Measurements from ENCODE around the gene CLRN3.

The CLRN3 gene

DNA sequence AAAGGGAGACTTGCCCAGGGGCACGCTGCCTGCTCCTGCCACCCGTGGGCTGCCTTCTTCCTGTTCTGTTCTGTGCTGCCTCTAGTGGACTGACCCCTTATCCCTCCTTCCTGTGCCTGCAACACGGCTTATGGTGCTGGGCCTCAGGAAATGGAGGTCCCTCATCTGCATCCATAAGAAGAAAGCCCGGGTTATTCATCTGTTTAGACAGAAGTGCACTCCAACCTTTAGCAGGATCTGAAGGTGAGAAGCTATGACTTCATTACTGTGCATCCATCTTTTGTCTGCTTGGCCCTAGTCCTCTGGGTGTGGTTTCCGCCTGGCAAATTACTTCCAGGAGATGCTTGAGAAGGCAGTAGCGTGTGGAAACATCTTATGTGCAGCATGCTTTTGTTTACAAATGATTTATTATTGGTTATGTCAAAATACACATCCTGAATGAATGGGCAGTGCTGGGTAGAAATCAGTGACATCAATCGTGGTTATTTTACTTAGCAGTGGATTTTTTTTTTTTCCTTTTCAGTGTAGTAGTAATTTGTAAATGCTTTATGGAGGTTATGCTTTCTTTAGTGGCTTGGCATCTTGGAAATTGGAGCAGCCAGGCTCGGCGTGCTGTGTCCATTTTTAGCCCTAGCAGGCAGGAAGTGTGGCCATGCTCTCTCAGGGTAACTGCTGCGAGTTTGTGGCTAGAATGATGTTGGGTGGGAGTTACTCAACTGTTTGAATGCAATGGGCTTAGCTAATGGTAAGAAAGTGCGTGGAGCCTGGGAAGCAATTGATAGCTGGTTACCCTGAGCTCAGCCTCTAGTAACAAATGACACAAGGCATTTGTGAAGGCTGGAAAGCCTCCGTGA lies 26.9 kb upstream of the CLRN3 start:
- DNase-seq (ENCODE audit: low spot score) = no peak

DNA sequence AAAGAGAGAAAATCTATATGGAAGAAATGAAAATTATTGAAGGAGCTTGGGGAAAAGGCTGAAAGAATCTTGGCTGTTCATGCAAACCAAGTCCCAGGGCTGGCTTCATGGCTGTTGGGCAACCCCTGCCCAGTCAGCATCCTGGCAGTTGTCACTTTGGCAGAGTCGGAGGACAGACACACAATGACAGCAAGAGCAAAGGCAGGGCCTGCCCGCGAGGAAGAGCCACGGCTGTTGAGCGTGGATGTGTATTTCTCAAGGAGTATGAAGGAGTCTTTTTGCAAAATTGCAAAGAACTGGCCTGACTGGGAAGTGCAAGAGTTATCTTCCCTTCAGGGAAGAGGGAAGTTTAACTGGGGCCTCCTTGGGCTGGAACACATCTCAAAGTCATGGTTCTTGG lies 25.8 kb upstream of the CLRN3 start:
- DNase-seq (ENCODE audit: low spot score) = no peak

DNA sequence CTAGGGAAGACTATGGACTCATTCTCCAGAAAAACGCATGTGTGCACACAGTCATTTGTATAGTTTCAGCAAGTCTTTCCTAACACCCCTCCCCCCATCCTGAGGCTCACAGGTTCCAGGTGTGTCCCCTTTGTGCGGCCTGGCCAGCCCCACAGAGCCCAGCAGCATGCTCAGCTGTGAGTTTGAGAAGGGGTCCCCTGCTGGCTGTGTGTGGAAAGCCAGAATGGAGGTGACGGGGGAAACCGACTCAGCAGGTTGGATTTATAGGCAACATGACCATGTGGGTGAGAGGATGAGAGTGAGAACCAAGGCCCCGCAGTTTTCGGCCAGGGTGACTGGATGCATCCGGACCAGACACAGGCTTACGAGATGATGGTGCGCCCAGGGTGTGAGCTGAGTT lies 24.1 kb upstream of the CLRN3 start:
- DNase-seq (ENCODE audit: low spot score) = no peak

DNA sequence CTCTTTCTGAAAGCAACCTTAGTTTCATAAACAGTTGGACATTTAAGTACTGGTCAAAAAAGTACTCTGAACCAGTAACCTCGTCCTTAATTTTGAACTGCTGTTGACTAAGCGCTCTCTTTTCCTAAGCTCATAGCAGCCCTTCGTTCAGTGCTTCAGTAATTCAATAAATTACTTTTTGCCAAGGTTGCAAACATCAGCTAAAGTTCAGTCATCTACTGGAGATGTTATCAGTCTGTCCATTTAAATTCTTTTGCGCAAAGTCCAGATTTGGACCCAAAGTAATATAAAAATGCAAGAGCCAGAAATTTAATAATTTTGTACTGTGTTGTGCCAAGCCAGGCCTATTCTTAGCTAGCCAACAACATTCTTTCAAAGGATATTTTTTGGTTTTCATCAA lies 22.6 kb upstream of the CLRN3 start:
- no peak for DNase-seq (ENCODE audit: low spot score)

DNA sequence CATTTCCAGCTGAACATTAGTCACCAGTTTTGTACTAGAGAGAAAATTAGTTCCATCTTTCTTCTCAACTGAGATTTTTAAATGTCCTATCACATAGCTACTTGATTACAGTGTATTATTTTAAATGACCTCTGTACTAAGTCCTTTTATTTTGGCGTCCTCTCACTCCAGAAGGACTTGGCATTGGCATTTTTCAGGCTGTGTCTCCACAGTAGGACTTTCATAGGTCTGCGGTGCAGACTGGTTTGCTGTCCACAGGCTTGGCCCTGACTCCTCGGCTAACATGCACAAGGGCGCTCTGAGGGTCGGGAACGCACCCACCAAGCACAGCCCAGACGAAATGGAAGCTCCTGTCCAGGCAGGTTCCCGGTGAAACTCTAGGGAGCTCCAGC lies 20.6 kb upstream of the CLRN3 start:
- DNase-seq (ENCODE audit: low spot score) = no peak

DNA sequence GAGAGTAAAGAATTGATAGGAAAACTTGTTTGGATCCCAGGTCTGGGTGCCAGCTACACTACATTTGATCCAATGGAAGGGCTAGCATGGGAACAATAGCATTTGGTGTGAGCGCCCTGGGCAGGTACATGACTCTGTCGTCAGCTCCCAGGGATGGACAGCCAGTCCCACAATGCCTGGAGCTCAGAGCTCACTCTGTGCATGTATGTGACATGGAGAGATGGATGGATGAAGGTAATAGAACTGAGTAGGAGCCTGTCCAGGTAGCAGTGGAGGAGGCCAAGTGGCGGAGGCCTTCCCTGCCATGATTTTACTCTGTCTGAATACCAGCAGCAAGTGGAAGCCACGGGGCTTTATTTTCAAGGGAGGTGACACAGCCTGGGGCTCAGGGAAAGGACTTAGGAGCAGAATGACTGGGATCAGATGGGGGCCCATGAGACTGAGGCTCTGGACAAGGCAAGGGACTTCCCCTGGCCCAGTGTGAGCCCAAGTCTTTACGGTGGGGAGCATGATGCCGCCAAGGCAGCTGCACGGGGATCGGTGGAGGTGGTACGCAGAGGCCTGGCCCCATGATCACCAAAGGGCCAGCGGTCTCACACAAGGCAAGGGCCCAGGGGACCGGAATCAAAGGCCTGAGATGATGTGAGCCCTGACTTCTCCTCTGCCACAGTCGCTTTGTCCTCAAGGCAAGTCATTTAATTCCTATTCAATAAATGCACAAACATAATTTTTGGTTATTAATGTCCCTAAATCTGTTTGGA lies 20.0 kb upstream of the CLRN3 start:
- no peak for DNase-seq (ENCODE audit: low spot score)

DNA sequence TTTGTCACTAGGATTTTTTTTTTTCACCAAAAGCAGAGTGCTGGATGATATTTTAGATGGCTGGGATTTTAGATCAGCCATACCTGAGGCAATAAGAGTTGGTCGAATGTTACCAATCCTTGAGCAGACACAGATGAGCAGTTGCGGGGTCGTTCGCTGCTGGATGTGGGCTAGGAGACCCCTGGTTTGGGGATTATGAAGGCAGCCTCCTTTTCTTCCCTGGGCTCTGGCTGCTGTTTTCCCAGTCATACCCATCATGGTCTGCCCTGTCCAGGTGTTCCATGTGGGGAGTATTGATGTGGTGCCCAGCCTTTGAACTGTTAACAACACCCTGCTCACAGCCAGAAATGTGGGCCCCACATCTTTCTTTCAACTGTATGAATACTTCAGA lies 19.1 kb upstream of the CLRN3 start:
- no peak for DNase-seq (ENCODE audit: low spot score)

DNA sequence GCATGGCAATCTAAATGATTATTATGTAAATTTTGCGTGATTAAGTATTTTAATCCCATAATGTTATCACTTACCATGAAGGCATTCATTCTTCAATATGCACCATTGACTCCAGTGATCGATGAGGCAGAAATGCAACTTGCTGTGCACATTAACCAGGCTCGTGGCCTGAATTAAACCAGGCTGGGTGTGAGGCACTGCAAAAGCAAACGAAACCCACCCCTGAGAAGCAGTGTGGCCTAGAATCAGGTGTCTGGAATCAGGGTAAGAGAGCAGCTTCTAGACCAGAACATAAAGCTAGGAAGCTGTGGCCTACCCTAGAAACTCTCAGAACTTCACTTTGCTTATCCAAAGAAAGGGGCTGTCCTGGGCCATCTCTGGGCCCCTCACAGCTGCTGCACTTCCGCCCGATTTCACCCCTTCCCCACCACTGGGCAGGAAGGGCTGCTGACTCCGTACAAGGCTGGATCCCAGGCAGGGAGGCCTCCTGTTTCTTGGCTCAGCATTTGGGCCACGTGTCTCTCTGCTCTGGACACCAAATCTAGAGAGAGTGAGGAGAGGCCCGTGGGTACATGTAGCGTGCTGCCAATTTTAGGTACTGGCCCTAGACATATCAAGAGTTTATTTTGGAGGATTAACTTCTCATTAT lies 18.6 kb upstream of the CLRN3 start:
- DNase-seq (ENCODE audit: low spot score) = no peak

DNA sequence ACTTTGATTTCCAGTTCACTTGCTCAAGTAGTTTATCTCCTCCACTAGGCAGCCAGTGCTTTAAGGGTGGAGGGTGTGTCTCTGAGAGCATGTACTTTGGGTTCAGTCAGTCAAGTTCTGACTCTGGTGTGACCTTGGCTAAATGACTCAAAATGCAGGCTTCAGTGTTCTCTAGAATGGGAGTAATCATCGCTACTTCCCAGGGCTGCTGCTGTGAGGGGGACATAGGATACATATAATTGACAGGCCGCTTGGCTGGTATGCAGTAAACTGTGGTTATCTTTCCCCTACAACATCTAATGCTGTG lies 17.7 kb upstream of the CLRN3 start:
- no peak for DNase-seq (ENCODE audit: low spot score)

DNA sequence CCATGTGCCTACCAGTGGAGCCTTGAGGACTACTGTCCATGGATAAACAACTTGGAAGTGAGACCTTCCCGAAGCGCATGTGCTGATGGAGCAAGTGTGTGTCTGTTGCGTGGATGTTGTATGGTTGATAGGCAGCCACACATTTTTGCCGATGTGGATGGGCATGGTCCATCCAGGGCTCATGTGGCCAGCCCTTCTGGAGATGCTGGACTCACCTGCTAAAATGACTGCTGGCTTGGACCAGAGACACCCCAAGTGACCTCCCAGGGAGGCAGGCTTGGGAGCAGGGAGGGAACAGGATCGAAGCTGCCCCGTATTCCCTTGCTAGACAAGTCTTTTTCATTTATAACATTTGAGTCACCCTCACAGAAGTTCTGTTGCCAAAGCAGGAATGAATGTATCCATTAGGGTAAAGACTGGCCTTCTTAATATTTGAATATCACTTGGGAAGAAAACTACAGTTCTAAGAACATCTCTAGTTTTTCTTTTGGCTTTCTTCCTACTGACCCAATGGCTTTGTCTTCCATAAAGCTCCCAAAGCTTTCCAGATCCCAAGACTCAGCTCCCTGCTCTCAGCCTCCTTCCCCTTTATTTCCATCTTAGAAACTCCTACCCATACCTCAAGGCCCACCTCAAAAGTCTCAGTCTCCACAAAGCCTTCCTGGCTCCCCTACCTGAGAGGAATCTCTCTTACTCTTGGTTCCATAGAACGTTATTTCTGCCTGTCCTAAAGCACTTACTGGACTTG lies 17.1 kb upstream of the CLRN3 start:
- no peak for DNase-seq (ENCODE audit: low spot score)

DNA sequence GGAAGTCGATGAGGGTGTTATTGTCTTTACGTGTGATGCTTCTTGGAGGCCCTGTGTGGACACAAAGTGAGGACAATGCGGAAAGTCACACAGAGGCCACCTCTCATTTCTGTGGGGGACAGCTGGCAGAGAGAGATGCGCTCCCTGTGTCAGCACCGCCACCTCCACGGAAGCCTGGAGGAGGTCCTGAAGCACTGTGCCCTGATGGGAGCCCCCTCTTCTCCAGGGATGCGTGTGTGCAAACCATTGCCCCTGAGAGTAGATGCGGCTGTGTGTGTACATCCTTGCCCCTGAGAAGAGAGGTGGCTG lies 16.2 kb upstream of the CLRN3 start:
- no peak for DNase-seq (ENCODE audit: low spot score)

DNA sequence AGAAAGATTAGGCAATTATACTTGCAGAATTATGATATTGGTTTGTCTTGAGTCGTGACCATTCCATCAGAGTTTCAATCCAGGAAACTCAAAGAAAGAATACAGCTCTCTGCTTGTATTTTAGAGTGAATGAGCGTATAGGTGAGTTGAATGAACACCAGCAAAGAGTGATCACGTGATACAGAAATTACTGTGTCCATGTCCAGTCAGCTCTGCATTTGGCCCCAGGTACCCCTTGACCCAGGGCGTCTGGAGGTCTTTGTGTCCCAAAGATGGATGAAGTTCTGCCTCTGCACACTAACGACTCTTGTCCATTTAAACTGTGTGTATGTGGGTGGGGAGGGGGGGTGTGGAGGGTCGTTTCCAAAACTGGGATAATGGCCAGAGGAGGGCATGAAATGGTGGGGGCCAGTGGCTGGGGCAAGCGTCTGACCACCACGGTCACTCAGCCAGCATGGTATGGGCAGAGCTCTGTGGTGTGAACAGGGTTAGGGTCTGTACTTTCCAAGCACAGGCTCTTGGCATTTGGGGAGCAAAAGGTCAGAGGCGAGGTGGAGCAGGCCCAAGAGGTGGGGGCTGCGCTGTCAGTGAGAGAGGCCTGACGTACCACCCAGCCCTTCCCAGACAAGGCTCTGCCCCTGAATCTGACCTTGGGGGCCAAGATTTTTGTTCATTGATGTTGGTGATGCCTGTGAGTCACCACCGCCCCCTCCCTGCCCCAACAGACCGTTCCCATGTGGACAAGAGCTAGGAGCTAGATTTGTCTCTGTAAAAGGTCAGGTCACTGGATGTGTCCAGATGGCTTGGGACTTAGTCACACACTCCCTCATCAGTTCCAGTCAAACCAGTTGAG lies 15.6 kb upstream of the CLRN3 start:
- DNase-seq (ENCODE audit: low spot score) = no peak

DNA sequence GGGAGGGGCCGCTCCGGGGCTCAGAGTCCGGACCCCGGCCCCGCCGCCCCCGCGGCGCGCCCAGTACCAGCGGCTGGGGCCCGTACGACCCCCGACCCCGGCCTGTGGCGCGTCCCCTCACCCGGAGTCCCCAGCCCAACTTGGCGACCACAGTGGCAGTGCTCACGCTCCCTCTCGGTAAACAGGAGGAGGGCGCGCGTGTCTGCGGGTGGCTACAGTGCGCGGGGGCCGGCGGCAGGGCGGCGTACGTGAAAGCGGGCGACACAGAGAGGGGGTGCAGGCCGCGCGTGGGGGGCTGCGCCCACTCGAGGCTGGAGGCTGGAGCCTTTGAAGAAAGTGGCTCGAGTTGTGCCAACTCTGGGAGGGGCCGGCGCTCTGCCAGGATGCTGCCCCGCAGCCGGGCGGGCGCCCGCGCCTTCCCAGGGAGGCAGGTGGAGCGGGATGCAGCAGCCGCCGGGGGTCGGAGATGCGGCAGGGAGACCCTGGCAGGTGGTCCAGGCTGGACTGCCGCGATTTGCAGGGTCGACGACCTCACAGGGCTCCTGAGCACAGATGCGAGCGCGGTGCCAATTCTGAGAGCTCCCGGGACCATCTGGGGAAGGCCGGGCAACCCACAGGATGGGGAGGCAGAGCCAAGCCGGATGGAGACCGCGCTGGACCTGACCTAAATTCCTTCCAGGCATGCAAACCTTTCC lies 14.8 kb upstream of the CLRN3 start:
- DNase-seq (ENCODE audit: low spot score) = no peak

DNA sequence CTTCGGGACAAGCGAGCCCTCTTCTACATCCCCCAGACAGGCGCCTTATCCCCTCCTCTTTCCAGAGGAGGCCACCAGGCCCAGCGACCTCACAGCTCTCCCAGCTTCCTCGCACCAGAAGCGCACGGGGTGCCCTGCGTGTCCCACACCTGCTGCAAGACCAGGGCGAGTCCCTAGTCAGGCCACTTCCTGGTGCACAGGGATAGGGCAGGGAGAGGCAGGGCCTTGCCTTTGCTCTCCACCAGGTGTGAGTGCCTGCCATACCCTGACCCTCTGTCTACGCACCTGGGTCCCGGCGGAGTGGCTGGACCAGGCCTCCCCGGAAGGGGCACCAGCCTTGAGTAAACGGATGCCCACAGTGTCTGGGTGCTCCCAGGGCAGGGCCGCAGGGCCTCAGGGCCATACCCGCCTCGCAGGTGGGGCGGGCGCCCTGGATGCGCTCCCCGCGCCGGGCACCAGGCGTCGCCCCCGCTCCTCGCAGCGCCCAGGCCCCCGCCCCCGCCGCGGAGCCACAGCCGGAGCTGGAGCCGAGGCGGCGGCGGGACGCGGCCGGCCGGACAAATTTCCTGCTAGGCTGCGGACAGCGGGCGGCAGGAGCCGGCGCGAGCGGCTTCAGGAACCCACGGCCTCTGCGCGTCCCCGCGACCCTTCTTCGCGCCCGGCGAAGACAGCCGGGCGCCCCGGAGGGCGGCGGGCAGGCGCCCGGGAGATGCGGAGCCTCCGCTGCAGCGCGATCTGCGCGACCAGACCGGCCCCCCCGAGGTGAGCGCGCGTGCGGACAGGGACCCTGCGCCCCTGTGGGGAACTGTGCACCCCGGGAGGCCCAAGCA lies 14.0 kb upstream of the CLRN3 start, which contains the start of gene PTPRE:
Gene PTPRE, plus strand, starts transcription at position 556 of the 830 bp plus-strand sequence. CDS start 133,779 bp downstream, outside the sequence.
- no peak for DNase-seq (ENCODE audit: low spot score)

DNA sequence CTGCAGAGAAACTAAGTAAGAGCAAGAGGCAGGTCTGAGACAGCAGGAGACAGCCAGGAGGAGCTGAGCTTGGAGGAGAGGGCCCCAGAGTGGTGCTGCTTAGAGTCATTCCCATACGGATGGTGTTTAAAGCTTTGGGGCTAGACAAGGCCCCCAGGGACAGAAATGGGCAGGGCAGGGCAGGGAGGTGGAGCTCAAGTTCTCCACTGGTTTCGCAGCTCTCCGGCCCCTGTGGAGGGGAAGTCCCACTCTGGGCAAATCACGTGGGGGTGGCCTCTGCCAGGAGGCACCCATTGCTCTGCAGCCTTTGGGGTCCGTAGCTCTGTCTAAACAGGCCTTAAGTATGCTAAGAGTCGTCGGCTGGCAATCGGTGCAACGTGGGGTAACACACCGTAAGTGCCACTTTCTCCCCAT lies 13.1 kb upstream of the CLRN3 start:
- no peak for DNase-seq (ENCODE audit: low spot score)

DNA sequence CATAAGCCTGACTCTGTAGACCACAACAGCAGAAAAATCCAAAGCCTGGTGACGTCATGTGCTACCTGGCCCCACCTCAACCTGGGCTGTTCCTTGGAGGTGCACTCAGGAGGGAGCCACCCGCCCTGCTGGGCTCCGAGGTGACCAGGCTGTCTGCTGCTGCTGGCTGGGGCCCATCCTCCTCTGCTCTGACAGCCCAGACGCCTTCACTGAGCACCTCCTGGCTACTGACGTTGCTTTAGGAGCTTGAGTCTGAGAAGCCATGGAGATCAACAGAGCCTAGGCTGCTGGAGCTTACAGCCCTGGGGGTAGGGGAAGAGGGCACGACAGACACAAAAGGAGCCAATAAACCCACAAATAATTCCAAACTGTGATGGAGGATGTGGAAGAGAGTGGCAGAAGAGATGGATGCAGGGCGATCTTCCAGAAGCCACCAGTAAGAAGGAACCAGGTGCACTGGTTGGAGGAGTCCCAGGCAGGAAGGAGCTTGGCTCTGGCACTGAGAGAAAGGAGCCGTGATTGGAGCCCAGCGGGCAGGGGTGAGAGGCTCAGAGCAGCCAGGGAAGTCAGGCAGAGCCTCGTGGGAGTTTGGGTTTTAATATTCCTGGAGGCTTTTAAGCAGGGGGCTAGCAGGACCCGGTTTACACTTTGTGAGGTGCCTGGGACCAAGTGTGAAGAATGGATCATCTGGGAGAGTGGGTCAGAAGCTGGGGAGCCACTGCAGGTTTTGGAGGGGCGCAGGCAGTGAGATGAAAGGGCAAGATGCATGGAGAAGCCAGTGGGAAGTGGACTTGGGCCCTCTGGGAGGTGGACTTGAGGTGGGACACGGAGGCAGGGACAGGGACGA lies 12.5 kb upstream of the CLRN3 start:
- no peak for DNase-seq (ENCODE audit: low spot score)

DNA sequence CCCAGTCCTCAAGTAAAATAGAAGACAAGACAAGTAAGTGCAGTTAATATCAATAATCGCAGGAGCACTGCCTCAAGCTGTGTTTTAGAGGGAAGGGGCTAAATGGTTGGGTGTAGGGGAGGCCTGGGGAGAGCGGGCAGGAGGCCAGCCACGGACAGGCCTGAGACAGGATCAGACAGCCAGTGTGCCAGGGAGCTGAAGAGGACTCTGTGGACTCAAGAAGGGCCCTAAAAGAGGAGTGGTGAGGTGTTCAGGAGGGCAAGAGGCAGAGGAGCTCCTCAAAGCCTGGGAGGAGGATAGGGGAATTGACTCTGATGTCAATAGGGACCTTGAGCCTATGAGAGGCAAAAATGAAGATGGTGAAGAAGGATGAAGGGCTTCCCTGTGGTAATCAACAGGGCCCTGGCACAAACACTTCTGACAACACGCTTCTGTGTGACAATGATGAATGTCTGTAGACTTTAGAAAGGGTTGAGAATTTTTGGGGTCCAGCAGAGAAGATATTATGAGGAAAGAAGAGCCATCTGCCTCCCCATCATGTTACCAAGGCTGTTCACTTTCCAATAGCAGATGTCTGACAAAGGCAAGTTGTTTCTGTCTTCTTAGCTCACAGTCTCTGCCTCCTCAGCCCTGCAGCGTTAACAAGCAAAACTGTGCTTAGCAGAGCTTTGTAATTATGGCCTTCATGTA lies 11.7 kb upstream of the CLRN3 start:
- DNase-seq (ENCODE audit: low spot score) = no peak

DNA sequence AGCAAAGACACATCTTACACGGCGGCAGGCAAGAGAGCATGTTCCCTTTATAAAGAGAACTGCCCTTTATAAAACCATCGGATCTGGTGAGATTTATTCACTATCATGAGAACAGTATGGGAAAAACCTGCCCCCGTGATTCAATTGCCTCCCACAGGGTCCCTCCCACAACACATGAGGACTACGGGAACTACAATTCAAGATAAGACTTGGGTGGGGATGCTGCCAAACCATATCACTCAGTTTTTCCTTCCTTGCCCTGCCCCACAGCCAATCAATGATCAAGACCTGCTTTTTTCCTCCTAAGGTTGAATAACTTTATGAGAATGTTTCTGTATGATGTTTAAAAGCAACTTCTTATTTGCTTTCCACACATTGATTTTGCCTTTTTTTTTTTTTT lies 11.0 kb upstream of the CLRN3 start:
- no peak for DNase-seq (ENCODE audit: low spot score)
